ENCODE data around the gene WDR83. TPM values are rescaled to one million over a fixed set of nuclear protein-coding genes. Genes with fewer than 3 reads are reported as not detected.
A peak's percentile ranks its signal among the peaks of the same experiment; 100 is the strongest.

Gene WDR83
- total and polyA plus RNA-seq, 2 experiments from 2014 or later, result 12.5 to 18.5 TPM

- H3K4me3 Mint-ChIP-seq, result peak overlapping the region; percentile 5; the same call in 1 of the 3 replicates
- H2AFZ ChIP-seq, result no peak overlapping the region
- H3K36me3 ChIP-seq (ENCODE audit: insufficient read depth), result peaks cover 7% of the 10 kb centered on the region; the same call in 1 of the 2 replicates
- TF ChIP-seq EZH2 (IDR thresholded peaks at IDR 0.05; ENCODE audit: low read depth, unreplicated experiment), result no peak
- no peak for TF ChIP-seq ZNF331 (CRISPR knock-in tag; IDR thresholded peaks at IDR 0.05; ENCODE audit: low read depth)
- no peak for TF ChIP-seq CTCF (conservative IDR thresholded peaks at IDR 0.05; ENCODE audit: low read depth in 2 of 2)
- no peak for TF ChIP-seq CREB1 (CRISPR knock-in tag; IDR thresholded peaks at IDR 0.05; ENCODE audit: low read depth)
- TF ChIP-seq EZH2phosphoT487 (IDR thresholded peaks at IDR 0.05; ENCODE audit: unreplicated experiment), result no peak
- no peak for TF ChIP-seq ETS1 (IDR thresholded peaks at IDR 0.05)
- TF ChIP-seq JUNB (IDR thresholded peaks at IDR 0.05; ENCODE audit: unreplicated experiment), result no peak
- TF ChIP-seq STAT1 (IDR thresholded peaks at IDR 0.05; ENCODE audit: unreplicated experiment), result no peak
- TF ChIP-seq ZNF462 (CRISPR knock-in tag; IDR thresholded peaks at IDR 0.05), result no peak
- no peak for TF ChIP-seq NANOG (IDR thresholded peaks at IDR 0.05; ENCODE audit: borderline replicate concordance)
- no peak for TF ChIP-seq ZNF114 (CRISPR knock-in tag; IDR thresholded peaks at IDR 0.05)
- TF ChIP-seq POLR2AphosphoS5 (IDR thresholded peaks at IDR 0.05; ENCODE audit: low read depth), result no peak
- TF ChIP-seq REST (IDR thresholded peaks at IDR 0.05; ENCODE audit: unreplicated experiment), result no peak
- DNase-seq (ENCODE audit: low spot score), result no peak
- no peaks in the 10 kb centered on the region for H4K20me1 ChIP-seq (replicated peaks; ENCODE audit: insufficient read depth)
- peaks cover 6% of the 10 kb centered on the region; the same call in 2 of the 3 replicates for H3K4me1 Mint-ChIP-seq
- H3K79me2 ChIP-seq (replicated peaks; ENCODE audit: insufficient read depth), result no peaks in the 10 kb centered on the region
- no peak overlapping the region for H3K4me2 ChIP-seq
- H3K9me2 ChIP-seq (ENCODE audit: insufficient read depth), result no peaks in the 10 kb centered on the region
- no peak for ATAC-seq
- no peaks in the 10 kb centered on the region for H3K4me1 ChIP-seq (ENCODE audit: insufficient read depth)
- no peaks in the 10 kb centered on the region for H3K27me3 ChIP-seq (ENCODE audit: insufficient read depth)
- H3K36me3 Mint-ChIP-seq (ENCODE audit: low read depth), result peaks cover 55% of the 10 kb centered on the region
- no peaks in the 10 kb centered on the region for H3K9me3 Mint-ChIP-seq
- peaks cover 13% of the 10 kb centered on the region for H3F3A ChIP-seq (replicated peaks; ENCODE audit: low read depth)
- H3K27ac ChIP-seq (ENCODE audit: low read depth), result no peak overlapping the region
- H3K27ac Mint-ChIP-seq, result no peak overlapping the region
- no peak overlapping the region for H3K4me3 ChIP-seq
- H3K27me3 Mint-ChIP-seq (ENCODE audit: insufficient read depth, low read depth, poor library complexity), result peaks cover 4% of the 10 kb centered on the region
Observed at GRCh38 chr19:12655546-12655945, 11.1 kb upstream of the WDR83 start.
